B cell (primary cell): ENCODE measurements around the gene SLC44A4. TPM values are rescaled to one million over a fixed set of nuclear protein-coding genes. Genes with fewer than 3 reads are reported as not detected.
"Not testable (repeated sequence)": the region's sequence is repeated elsewhere in the genome, so short reads cannot be mapped to it uniquely, and the experiment has no call there.

Source experiments
- ATAC-seq: fragments of 200-7000 bp; cut with Tn5 transposase; one replicate; pipeline ENCODE4 v1.10.0; 2021; ENCODE audit warnings: low read depth, mild to moderate bottlenecking, moderate number of reproducible peaks, moderate library complexity
- CTCF ChIA-PET: fragments of 350-600 bp; sonication (Branson Sonifier 250); formaldehyde crosslinking; loops from one replicate; lab custom pipeline; 2021; ENCODE audit warnings: antibody characterized with exemption, inconsistent platforms; lab: Charles Lee
- POLR2A ChIA-PET: fragments of 350-600 bp; sonication (Branson Sonifier 250); formaldehyde crosslinking; loops from one replicate; lab custom pipeline; 2021; ENCODE audit warnings: antibody characterized with exemption; lab: Charles Lee
- DNase-seq: peaks from one replicate; pipeline ENCODE4 v3.0.0; 2013
- H2AFZ ChIP-seq: 2 replicates; pipeline ENCODE4 v1.6.1; 2012; ENCODE audit warnings: mild to moderate bottlenecking, low read depth, low read length; ENCODE audit not compliant: insufficient read depth, poor library complexity, severe bottlenecking
- H3K27ac ChIP-seq, 2 donors: 1 replicate in 1 of 2; 2 replicates in 1 of 2; pipeline ENCODE4 v1.5.1; 2012 to 2013; ENCODE audit warnings: low read length in 2 of 2, mild to moderate bottlenecking in 2 of 2, moderate library complexity in 1 of 2
- H3K27me3 ChIP-seq, 4 experiments: fragments of 200-600 bp in 1 of 4; sonication (generic) in 1 of 4; replicated peaks in 1 of 4; 1 replicate in 2 of 4; 2 replicates in 2 of 4; pipeline versions ENCODE4 v1.6.1 to v1.7.0; 2013 to 2016; ENCODE audit warnings: low read length in 3 of 4, mild to moderate bottlenecking in 2 of 4, mixed read lengths in 1 of 4, moderate library complexity in 1 of 4; ENCODE audit not compliant: insufficient read depth in 4 of 4, control insufficient read depth in 3 of 4; ENCODE audit errors: control extremely low read depth in 1 of 4
- H3K36me3 ChIP-seq, 2 experiments: replicated peaks in 1 of 2; 1 replicate in 1 of 2; 2 replicates in 1 of 2; pipeline versions ENCODE4 v1.6.1 to v1.7.1; 2013; ENCODE audit warnings: low read length in 1 of 2; ENCODE audit not compliant: insufficient read depth in 2 of 2, control insufficient read depth in 1 of 2; ENCODE audit errors: control extremely low read depth in 1 of 2, extremely low read depth in 1 of 2
- H3K4me1 ChIP-seq, 2 donors: fragments of 200-600 bp in 1 of 2; sonication (generic) in 1 of 2; 1 replicate in 1 of 2; 2 replicates in 1 of 2; pipeline versions ENCODE4 v1.5.1 to v1.6.1; 2013 to 2017; ENCODE audit warnings: low read length in 2 of 2; ENCODE audit not compliant: control insufficient read depth in 2 of 2, insufficient read depth in 2 of 2
- H3K4me2 ChIP-seq: replicated peaks from 2 replicates; pipeline ENCODE3; 2012; ENCODE audit warnings: mild to moderate bottlenecking, low read depth, low read length; ENCODE audit not compliant: poor library complexity, severe bottlenecking
- H3K4me3 ChIP-seq, 5 experiments: fragments of 200-600 bp in 1 of 5; sonication (generic) in 1 of 5; 1 replicate in 3 of 5; 2 replicates in 2 of 5; pipeline versions ENCODE4 v1.5.1 to v1.7.0; 2011 to 2016; ENCODE audit warnings: low read length in 4 of 5, mild to moderate bottlenecking in 4 of 5, low read depth in 2 of 5, control low read depth in 1 of 5, moderate library complexity in 1 of 5; ENCODE audit not compliant: insufficient read depth in 1 of 5; ENCODE audit errors: control extremely low read depth in 1 of 5, extremely low read depth in 1 of 5
- H3K79me2 ChIP-seq: fragments of 200-600 bp; sonication (generic); one replicate; pipeline ENCODE4 v1.6.0; 2016; ENCODE audit warnings: low read length; ENCODE audit not compliant: control insufficient read depth, insufficient read depth
- H3K9ac ChIP-seq: fragments of 200-600 bp; sonication (generic); 2 replicates; pipeline ENCODE4 v1.6.1; 2017; ENCODE audit warnings: mild to moderate bottlenecking, low read length, moderate library complexity
- H3K9me3 ChIP-seq, 3 donors: one replicate each; pipeline versions ENCODE4 v1.6.1 to v1.7.1; 2013; ENCODE audit warnings: low read length in 2 of 3; ENCODE audit not compliant: control insufficient read depth in 2 of 3, insufficient read depth in 1 of 3; ENCODE audit errors: control extremely low read depth in 1 of 3
- H4K20me1 ChIP-seq: 2 replicates; pipeline ENCODE4 v1.6.0; 2012; ENCODE audit warnings: mild to moderate bottlenecking, low read length; ENCODE audit not compliant: insufficient read depth, control insufficient read depth, poor library complexity, severe bottlenecking
- H3K27ac Mint-ChIP-seq: one replicate; pipeline ENCODE4 v1.8.0; 2021; ENCODE audit warnings: mixed read lengths
- H3K27me3 Mint-ChIP-seq: one replicate; pipeline ENCODE4 v1.8.0; 2021; ENCODE audit warnings: mixed read lengths
- H3K4me1 Mint-ChIP-seq: one replicate; pipeline ENCODE4 v1.8.0; 2021; ENCODE audit warnings: mixed read lengths
- H3K4me3 Mint-ChIP-seq: one replicate; pipeline ENCODE4 v1.8.0; 2021; ENCODE audit warnings: mixed read lengths
- H3K9me3 Mint-ChIP-seq: one replicate; pipeline ENCODE4 v1.8.0; 2022; ENCODE audit warnings: mixed read lengths; ENCODE audit not compliant: insufficient read depth
- EZH2 ChIP-seq: IDR thresholded peaks from 2 replicates; pipeline ENCODE4 v1.6.1; 2012; ENCODE audit warnings: borderline replicate concordance, low read depth, mild to moderate bottlenecking, moderate library complexity, low read length; ENCODE audit not compliant: insufficient read depth, poor library complexity, severe bottlenecking
- WGBS: methylation state at CpG from one replicate; pipeline ENCODE4 v1.1.5; 2013; ENCODE audit warnings: missing lambda C conversion rate; ENCODE audit not compliant: insufficient coverage; 5-methylcytosine and 5-hydroxymethylcytosine counted together
- intact Hi-C: fragments of 100-400 bp; cut with micrococcal nuclease; formaldehyde crosslinking; loops from one replicate; pipeline ENCODE4 v1.10.0; 2022
- polyA plus RNA-seq: library from polyadenylated mRNA; depleted of rRNA; stranded (reverse); fragments of >200 nt; gene quantifications from 2 replicates; pipeline ENCODE4 v1.2.3, GENCODE V29; 2012
- total RNA-seq, 2 donors: library from RNA; stranded (reverse); fragments of 120-200 nt in 1 of 2; gene quantifications; 1 replicate in 1 of 2; 2 replicates in 1 of 2; pipeline versions ENCODE4 v1.2.3 to v1.2.4, GENCODE V29; 2013 to 2022
- TF ChIP-seq, protein P1 (sequence below): fragments of 200-600 bp; IDR thresholded peaks from one replicate; pipeline ENCODE4 v1.8.0; 2022; ENCODE audit warnings: antibody characterized with exemption, mild to moderate bottlenecking

SLC44A4 gene
- total and polyA plus RNA-seq, 2 donors (not counting 1 experiment from before 2014, with no cell fraction given): not detected

DNA sequence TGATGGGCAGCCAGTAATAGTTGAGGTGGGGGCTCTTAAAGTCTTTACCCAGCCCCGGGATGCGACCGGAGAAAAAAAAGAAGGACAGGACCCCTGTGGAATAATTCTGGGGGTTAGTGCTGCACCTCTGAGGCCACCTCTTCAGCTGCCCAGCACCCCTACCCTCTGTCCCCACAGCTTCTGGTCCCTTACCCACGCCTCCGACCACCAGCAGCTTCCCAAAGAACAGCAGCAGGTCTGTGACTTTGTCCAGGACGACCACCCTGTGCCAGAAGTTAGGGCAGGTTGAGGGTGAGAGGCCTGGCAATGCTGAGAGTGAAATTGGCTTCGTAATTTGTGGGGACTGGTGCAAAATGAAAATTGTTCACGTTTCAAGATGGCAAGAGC, 14.0 kb downstream of the SLC44A4 start:
- H3K9me3 Mint-ChIP-seq: no peaks in the 10 kb centered on the region
- no peak overlapping the region for H3K9ac ChIP-seq
- no peak overlapping the region for H3K27ac ChIP-seq
- ATAC-seq: no peak
- peaks cover 24% of the 10 kb centered on the region for H3K4me1 Mint-ChIP-seq
- H4K20me1 ChIP-seq: no peaks in the 10 kb centered on the region
- ChIA-PET POLR2A (interaction anchor here (0.5 to 0.6 kb wide), 3 partner anchors 9 to 201 kb away, joined by 3 read pairs; no protein-coding TSS in a partner anchor), CTCF (interaction anchor here (0.8 to 3.0 kb wide), 5 partner anchors 24 to 319 kb away, joined by 3 to 11 read pairs (median 8); partner anchors contain the start of genes ATP6V1G2 and MSH5)
- H3K79me2 ChIP-seq: peaks cover 17% of the 10 kb centered on the region
- H3K27ac Mint-ChIP-seq: no peak overlapping the region
- intact Hi-C loops: loop anchor here (1.0 to 10.0 kb wide), 4 partner anchors 48 to 370 kb away; partner anchors contain the start of genes HSPA1A, HSPA1L, MICB and VARS1
- no peak overlapping the region for H2AFZ ChIP-seq
- no peaks in the 10 kb centered on the region for H3K27me3 ChIP-seq
- peaks cover 0 to 4% of the 10 kb centered on the region in 2 experiments for H3K36me3 ChIP-seq
- 96% methylated on average over 4 of the region's 8 CpGs for WGBS
- DNase-seq: no peak
- H3K4me3 ChIP-seq: no peak overlapping the region
- TF ChIP-seq, protein P1, sequence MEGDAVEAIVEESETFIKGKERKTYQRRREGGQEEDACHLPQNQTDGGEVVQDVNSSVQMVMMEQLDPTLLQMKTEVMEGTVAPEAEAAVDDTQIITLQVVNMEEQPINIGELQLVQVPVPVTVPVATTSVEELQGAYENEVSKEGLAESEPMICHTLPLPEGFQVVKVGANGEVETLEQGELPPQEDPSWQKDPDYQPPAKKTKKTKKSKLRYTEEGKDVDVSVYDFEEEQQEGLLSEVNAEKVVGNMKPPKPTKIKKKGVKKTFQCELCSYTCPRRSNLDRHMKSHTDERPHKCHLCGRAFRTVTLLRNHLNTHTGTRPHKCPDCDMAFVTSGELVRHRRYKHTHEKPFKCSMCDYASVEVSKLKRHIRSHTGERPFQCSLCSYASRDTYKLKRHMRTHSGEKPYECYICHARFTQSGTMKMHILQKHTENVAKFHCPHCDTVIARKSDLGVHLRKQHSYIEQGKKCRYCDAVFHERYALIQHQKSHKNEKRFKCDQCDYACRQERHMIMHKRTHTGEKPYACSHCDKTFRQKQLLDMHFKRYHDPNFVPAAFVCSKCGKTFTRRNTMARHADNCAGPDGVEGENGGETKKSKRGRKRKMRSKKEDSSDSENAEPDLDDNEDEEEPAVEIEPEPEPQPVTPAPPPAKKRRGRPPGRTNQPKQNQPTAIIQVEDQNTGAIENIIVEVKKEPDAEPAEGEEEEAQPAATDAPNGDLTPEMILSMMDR: no peak
- no peak for TF ChIP-seq EZH2
- peaks cover 18 to 23% of the 10 kb centered on the region in 2 donors for H3K4me1 ChIP-seq
- peak overlapping the region; percentile 30 for H3K4me3 Mint-ChIP-seq
- H3K27me3 Mint-ChIP-seq: no peaks in the 10 kb centered on the region
- no peak overlapping the region for H3K4me2 ChIP-seq
- no peaks in the 10 kb centered on the region for H3K9me3 ChIP-seq

DNA sequence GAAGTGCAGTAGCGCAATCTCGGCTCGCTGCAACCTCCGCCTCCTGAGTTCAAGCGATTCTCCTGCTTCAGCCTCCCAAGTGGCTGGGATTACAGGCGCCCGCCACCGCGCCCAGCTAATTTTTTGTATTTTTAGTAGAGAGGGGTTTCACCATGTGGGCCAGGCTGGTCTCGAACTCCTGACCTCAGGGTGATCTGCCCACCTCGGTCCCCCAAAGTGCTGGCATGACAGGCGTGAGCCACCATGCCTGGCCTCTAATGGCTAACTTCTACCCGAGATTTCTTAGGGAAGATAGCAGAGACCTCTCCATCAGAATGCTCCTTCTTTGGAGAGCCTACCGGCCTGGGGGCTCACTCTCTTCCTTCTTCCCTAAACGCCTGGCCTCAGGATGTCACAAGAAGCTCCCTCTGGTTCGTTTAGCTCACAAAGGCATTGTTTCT, 14.7 kb downstream of the SLC44A4 start:
- POLR2A ChIA-PET: interaction anchor here (0.6 to 2.5 kb wide), 3 partner anchors 26 to 47 kb away, joined by 3 to 15 read pairs (median 3); no protein-coding TSS in a partner anchor
- H3K27ac Mint-ChIP-seq: peak overlapping the region; percentile 92
- H3K27me3 ChIP-seq, DNase-seq, H3K27me3 Mint-ChIP-seq, H3K9me3 Mint-ChIP-seq, ATAC-seq, H3K27ac ChIP-seq, H4K20me1 ChIP-seq, H3K9me3 ChIP-seq: not testable (repeated sequence)
- peak overlapping the region; percentile 95 for H3K4me2 ChIP-seq
- WGBS: 13% methylated on average over 10 of the region's 16 CpGs
- H3K9ac ChIP-seq: peak overlapping the region; percentile 71
- H3K4me3 Mint-ChIP-seq: peak overlapping the region; percentile 94
- peak overlapping the region in 4 of 5 experiments; percentile 43 to 68 (median 62) for H3K4me3 ChIP-seq
- H3K4me1 Mint-ChIP-seq: peaks cover 24% of the 10 kb centered on the region
- intact Hi-C loops: loop anchor here (1.0 to 10.0 kb wide), 4 partner anchors 47 to 369 kb away; partner anchors contain the start of genes HSPA1A, HSPA1L, MICB and VARS1
- CTCF ChIA-PET: interaction anchor here (0.8 to 3.0 kb wide), 14 partner anchors 13 to 318 kb away, joined by 3 to 29 read pairs (median 6); partner anchors contain the start of genes ATP6V1G2, LY6G5C and MSH5
- H3K36me3 ChIP-seq: peaks cover 2 to 11% of the 10 kb centered on the region in 2 experiments
- peak overlapping the region; percentile 71 for H2AFZ ChIP-seq
- peaks cover 17% of the 10 kb centered on the region for H3K79me2 ChIP-seq
- peaks cover 18 to 23% of the 10 kb centered on the region in 2 donors for H3K4me1 ChIP-seq
